ENCODE data around the gene LRFN5.
"Not testable (repeated sequence)": the region's sequence is repeated elsewhere in the genome, so short reads cannot be mapped to it uniquely, and the experiment has no call there.

- not testable (repeated sequence) for TF ChIP-seq CTCF, POLR2A, EP300 (IDR thresholded peaks at IDR 0.05)
Measured at GRCh38 chr14:41911155-41911554, 304.5 kb downstream of the LRFN5 start.
